K562 (cell line): ENCODE results near the gene GTPBP1. TPM values are rescaled to one million over a fixed set of nuclear protein-coding genes. Genes with fewer than 3 reads are reported as not detected.

Experiments
- CBFA2T2 ChIP-seq: fragments of 450-650 bp; conservative IDR thresholded peaks from 2 replicates; pipeline ENCODE4 v1.6.1; 2017; ENCODE audit warnings: mild to moderate bottlenecking
- ERF ChIP-seq: fragments of 450-650 bp; formaldehyde crosslinking; IDR thresholded peaks from 2 replicates; pipeline ENCODE4 v1.4.0; 2020; ENCODE audit warnings: mild to moderate bottlenecking, mixed read lengths
- ETV5 ChIP-seq: sonication (generic); formaldehyde crosslinking; IDR thresholded peaks from 2 replicates; pipeline ENCODE4 v1.4.0; 2020; ENCODE audit warnings: low read depth, mild to moderate bottlenecking, missing genetic modification reagents
- FOXM1 ChIP-seq, 2 experiments: fragments of 450-650 bp in 1 of 2; sonication (generic) in 1 of 2; formaldehyde crosslinking in 1 of 2; IDR thresholded peaks; 2 replicates each; pipeline versions ENCODE4 v1.6.1 to v1.9.0; 2017 to 2022; ENCODE audit warnings: low read depth in 2 of 2, mild to moderate bottlenecking in 2 of 2, missing genetic modification reagents in 1 of 2, moderate library complexity in 1 of 2
- GABPA ChIP-seq: fragments of 200-800 bp; sonication (Bioruptor generic); conservative IDR thresholded peaks from 2 replicates; pipeline ENCODE4 v1.6.1; 2016; ENCODE audit warnings: low read depth, missing genetic modification characterization, missing compliant biosample characterization
- GTF2A2 ChIP-seq: IDR thresholded peaks from 2 replicates; pipeline ENCODE4 v1.6.1; 2016; ENCODE audit warnings: mild to moderate bottlenecking, missing genetic modification characterization, missing compliant biosample characterization
- HIVEP1 ChIP-seq: fragments of 250-450 bp; sonication (Bioruptor Pico); IDR thresholded peaks from 2 replicates; pipeline ENCODE4 v1.4.0; 2020; ENCODE audit warnings: mild to moderate bottlenecking
- MTA3 ChIP-seq: fragments of 450-650 bp; formaldehyde crosslinking; IDR thresholded peaks from 2 replicates; pipeline ENCODE4 v1.6.1; 2017; ENCODE audit warnings: mild to moderate bottlenecking, borderline replicate concordance
- PHF8 ChIP-seq: fragments of 200-600 bp; sonication (generic); IDR thresholded peaks from 2 replicates; pipeline ENCODE4 v1.6.1; 2012; ENCODE audit warnings: mixed run types, mild to moderate bottlenecking, inconsistent platforms, low read length, moderate library complexity, borderline replicate concordance
- POLR2B ChIP-seq: fragments of 450-650 bp; IDR thresholded peaks from 2 replicates; pipeline ENCODE4 v1.6.1; 2018; ENCODE audit warnings: low read depth; ENCODE audit not compliant: partially characterized antibody
- POLR2G ChIP-seq: fragments of 200-400 bp; formaldehyde crosslinking; IDR thresholded peaks from 2 replicates; pipeline ENCODE4 v1.6.1; 2017; ENCODE audit warnings: low read depth, mild to moderate bottlenecking, antibody characterized with exemption, low read length, moderate library complexity
- PPARD ChIP-seq: fragments of 250-450 bp; sonication (Bioruptor Pico); IDR thresholded peaks from 2 replicates; pipeline ENCODE4 v1.8.0; 2022; ENCODE audit warnings: inconsistent platforms, mild to moderate bottlenecking, moderate library complexity
- RBM39 ChIP-seq: fragments of 200-400 bp; formaldehyde crosslinking; optimal IDR thresholded peaks from 2 replicates; pipeline ENCODE3; 2018; ENCODE audit warnings: low read depth, low read length
- SMAD1 ChIP-seq: fragments of 150-350 bp; IDR thresholded peaks from 2 replicates; pipeline ENCODE4 v1.6.1; 2014; ENCODE audit warnings: low read length, low read depth; ENCODE audit not compliant: partially characterized antibody
- TEAD1 ChIP-seq, 2 experiments: fragments of 450-650 bp in 1 of 2; sonication (generic) in 1 of 2; formaldehyde crosslinking; IDR thresholded peaks; 2 replicates each; pipeline versions ENCODE4 v1.4.0 to v1.8.0; 2020 to 2022; ENCODE audit warnings: mild to moderate bottlenecking in 2 of 2, missing genetic modification reagents in 1 of 2
- polyA plus RNA-seq, 8 experiments: library from polyadenylated mRNA; depleted of rRNA in 4 of 8; stranded (reverse) in 5 of 8; unstranded in 3 of 8; fragments of >200 nt; fragmentation: Nextera tagmentation in 2 of 8; fragmentation: Illumina TruSeq in 1 of 8; extraction: Ambion mirVana in 2 of 8; extraction: Trizol in 1 of 8; gene quantifications; 2 replicates each; pipeline versions ENCODE4 v1.2.1 to v1.2.3, GENCODE V29; 2011 to 2014; ENCODE audit warnings: inconsistent platforms in 1 of 8, missing spikeins in 1 of 8
- total RNA-seq, 7 experiments: library from RNA; depleted of rRNA in 6 of 7; stranded (reverse); fragments of >200 nt in 6 of 7; fragmentation: Illumina TruSeq in 2 of 7; extraction: Trizol in 2 of 7; gene quantifications; 2 replicates each; pipeline versions ENCODE4 v1.2.1 to v1.2.3, GENCODE V29; 2011 to 2021; ENCODE audit warnings: low replicate concordance in 1 of 7
- TF ChIP-seq, protein P1 (sequence below): IDR thresholded peaks from 2 replicates; pipeline ENCODE4 v1.6.1; 2014; ENCODE audit warnings: antibody characterized with exemption
- TF ChIP-seq, protein P2 (sequence below): sonication (generic); formaldehyde crosslinking; IDR thresholded peaks from 2 replicates; pipeline ENCODE4 v1.8.0; 2022; ENCODE audit warnings: mild to moderate bottlenecking, missing genetic modification reagents, borderline replicate concordance
- TF ChIP-seq, protein P3 (sequence below): fragments of 450-650 bp; IDR thresholded peaks from 2 replicates; pipeline ENCODE4 v1.6.1; 2014; ENCODE audit warnings: low read depth, mild to moderate bottlenecking, moderate library complexity, borderline replicate concordance
- TF ChIP-seq, protein P4 (sequence below): IDR thresholded peaks from 2 replicates; pipeline ENCODE4 v1.6.1; 2011; ENCODE audit warnings: borderline replicate concordance, low read depth, mild to moderate bottlenecking, moderate library complexity, low read length; ENCODE audit not compliant: insufficient read depth, poor library complexity, severe bottlenecking

The GTPBP1 gene
- total and polyA plus RNA-seq, 9 of the 15 experiments (the other 6 are each of a cell fraction or from before 2014, with no cell fraction given) = 0.83 to 53.2 (median 23.3) TPM

DNA sequence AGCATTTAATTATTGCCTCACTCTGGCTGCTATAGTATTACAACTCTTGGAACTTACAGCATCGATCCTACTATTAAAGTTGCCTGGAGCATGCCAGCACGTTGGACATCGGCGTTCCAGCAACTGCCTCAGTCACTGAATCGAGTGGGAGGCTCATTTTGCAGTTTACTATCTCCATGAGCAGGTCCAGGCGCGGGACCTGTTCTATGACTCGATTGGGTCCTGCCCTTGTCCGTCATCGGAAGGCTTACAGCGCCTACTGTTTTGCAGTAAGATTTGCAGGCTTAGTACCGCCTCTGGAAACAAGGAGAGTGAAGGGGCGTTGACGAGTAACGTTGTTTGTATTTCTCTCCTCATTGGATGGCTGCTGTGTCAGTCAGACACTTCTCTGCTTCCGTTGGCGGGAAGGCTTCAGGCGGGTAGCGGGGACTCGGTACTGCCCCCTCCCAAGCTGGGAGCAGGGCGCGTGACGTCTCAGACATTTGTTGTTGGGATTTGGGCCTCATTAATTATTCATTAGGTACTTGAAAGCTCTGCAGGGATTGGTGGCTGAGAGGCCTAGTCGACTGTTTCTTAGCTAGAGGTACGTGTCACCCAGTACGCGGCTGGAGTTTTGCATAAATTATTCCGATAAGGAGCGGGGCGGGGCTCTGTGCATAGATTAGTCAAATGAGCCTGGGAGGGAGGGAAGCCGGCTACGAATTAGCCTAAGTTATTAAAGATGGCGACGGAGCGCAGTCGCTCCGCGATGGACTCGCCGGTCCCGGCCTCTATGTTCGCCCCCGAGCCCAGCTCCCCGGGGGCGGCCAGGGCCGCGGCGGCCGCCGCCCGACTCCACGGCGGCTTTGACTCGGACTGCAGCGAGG is at the start of gene GTPBP1 (continued):
- TF ChIP-seq POLR2B = peak; percentile 66
- no peak for TF ChIP-seq GABPA (tag)
- TF ChIP-seq ETV5 = no peak
- TF ChIP-seq, protein P1, sequence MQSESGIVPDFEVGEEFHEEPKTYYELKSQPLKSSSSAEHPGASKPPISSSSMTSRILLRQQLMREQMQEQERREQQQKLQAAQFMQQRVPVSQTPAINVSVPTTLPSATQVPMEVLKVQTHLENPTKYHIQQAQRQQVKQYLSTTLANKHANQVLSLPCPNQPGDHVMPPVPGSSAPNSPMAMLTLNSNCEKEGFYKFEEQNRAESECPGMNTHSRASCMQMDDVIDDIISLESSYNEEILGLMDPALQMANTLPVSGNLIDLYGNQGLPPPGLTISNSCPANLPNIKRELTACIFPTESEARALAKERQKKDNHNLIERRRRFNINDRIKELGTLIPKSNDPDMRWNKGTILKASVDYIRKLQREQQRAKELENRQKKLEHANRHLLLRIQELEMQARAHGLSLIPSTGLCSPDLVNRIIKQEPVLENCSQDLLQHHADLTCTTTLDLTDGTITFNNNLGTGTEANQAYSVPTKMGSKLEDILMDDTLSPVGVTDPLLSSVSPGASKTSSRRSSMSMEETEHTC = peak; percentile 42; the same call in 1 of the 2 replicates
- TF ChIP-seq FOXM1 (IDR thresholded peaks at IDR 0.05; ENCODE audit: low read depth) = 0 out of 2 replicates have a peak, but pooled peaks have one; percentile 7
- no peak for TF ChIP-seq FOXM1 (CRISPR knock-in tag; IDR thresholded peaks at IDR 0.05; ENCODE audit: low read depth)
- TF ChIP-seq PHF8 = peak; percentile 73; the same call in 1 of the 2 replicates
- TF ChIP-seq, protein P2, sequence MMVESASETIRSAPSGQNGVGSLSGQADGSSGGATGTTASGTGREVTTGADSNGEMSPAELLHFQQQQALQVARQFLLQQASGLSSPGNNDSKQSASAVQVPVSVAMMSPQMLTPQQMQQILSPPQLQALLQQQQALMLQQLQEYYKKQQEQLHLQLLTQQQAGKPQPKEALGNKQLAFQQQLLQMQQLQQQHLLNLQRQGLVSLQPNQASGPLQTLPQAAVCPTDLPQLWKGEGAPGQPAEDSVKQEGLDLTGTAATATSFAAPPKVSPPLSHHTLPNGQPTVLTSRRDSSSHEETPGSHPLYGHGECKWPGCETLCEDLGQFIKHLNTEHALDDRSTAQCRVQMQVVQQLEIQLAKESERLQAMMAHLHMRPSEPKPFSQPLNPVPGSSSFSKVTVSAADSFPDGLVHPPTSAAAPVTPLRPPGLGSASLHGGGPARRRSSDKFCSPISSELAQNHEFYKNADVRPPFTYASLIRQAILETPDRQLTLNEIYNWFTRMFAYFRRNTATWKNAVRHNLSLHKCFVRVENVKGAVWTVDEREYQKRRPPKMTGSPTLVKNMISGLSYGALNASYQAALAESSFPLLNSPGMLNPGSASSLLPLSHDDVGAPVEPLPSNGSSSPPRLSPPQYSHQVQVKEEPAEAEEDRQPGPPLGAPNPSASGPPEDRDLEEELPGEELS = no peak
- no peak for TF ChIP-seq TEAD1 (CRISPR knock-in tag; IDR thresholded peaks at IDR 0.05)
- TF ChIP-seq, protein P3, sequence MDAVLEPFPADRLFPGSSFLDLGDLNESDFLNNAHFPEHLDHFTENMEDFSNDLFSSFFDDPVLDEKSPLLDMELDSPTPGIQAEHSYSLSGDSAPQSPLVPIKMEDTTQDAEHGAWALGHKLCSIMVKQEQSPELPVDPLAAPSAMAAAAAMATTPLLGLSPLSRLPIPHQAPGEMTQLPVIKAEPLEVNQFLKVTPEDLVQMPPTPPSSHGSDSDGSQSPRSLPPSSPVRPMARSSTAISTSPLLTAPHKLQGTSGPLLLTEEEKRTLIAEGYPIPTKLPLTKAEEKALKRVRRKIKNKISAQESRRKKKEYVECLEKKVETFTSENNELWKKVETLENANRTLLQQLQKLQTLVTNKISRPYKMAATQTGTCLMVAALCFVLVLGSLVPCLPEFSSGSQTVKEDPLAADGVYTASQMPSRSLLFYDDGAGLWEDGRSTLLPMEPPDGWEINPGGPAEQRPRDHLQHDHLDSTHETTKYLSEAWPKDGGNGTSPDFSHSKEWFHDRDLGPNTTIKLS = no peak
- TF ChIP-seq MTA3 = peak; percentile 66; the same call in 1 of the 2 replicates
- no peak for TF ChIP-seq HIVEP1
- 0 out of 2 replicates have a peak, but pooled peaks have one; percentile 12 for TF ChIP-seq GTF2A2 (tag)
- TF ChIP-seq, protein P4, sequence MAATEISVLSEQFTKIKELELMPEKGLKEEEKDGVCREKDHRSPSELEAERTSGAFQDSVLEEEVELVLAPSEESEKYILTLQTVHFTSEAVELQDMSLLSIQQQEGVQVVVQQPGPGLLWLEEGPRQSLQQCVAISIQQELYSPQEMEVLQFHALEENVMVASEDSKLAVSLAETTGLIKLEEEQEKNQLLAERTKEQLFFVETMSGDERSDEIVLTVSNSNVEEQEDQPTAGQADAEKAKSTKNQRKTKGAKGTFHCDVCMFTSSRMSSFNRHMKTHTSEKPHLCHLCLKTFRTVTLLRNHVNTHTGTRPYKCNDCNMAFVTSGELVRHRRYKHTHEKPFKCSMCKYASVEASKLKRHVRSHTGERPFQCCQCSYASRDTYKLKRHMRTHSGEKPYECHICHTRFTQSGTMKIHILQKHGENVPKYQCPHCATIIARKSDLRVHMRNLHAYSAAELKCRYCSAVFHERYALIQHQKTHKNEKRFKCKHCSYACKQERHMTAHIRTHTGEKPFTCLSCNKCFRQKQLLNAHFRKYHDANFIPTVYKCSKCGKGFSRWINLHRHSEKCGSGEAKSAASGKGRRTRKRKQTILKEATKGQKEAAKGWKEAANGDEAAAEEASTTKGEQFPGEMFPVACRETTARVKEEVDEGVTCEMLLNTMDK = no peak
- peak; percentile 89 for TF ChIP-seq POLR2G
- TF ChIP-seq ERF = no peak
- no peak for TF ChIP-seq RBM39
- no peak; the same call in 1 of the 2 replicates for TF ChIP-seq CBFA2T2
- TF ChIP-seq PPARD (CRISPR knock-in tag) = no peak
- TF ChIP-seq SMAD1 = peak; percentile 8
